GDM1 (cell line): Measurements from ENCODE around the gene NHERF1.

Experiments
- DNase-seq: peaks from one replicate; lab custom pipeline; 2025; lab: John Stamatoyannopoulos, UW

NHERF1 gene

DNA sequence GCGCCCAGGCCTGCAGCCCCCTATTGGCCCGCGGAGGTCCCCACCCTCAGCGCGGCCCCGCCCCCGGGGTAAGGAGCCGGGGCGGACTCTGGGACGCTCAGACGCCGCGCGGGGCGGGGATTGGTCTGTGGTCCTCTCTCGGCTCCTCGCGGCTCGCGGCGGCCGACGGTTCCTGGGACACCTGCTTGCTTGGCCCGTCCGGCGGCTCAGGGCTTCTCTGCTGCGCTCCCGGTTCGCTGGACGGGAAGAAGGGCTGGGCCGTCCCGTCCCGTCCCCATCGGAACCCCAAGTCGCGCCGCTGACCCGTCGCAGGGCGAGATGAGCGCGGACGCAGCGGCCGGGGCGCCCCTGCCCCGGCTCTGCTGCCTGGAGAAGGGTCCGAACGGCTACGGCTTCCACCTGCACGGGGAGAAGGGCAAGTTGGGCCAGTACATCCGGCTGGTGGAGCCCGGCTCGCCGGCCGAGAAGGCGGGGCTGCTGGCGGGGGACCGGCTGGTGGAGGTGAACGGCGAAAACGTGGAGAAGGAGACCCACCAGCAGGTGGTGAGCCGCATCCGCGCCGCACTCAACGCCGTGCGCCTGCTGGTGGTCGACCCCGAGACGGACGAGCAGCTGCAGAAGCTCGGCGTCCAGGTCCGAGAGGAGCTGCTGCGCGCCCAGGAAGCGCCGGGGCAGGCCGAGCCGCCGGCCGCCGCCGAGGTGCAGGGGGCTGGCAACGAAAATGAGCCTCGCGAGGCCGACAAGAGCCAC is at the start of gene NHERF1:
Gene NHERF1, plus strand, starts transcription at position 100 of the 750 bp plus-strand sequence. Its CDS starts 219 bp downstream, at position 319.
- DNase-seq = peak; percentile 91

GRCh38 chr17:74699236-74699635 is 49.2 kb upstream of the NHERF1 start:
- DNase-seq = no peak

- DNase-seq = no peak
Measured at GRCh38 chr17:74702116-74702871, 46.1 kb upstream of the NHERF1 start.

- DNase-seq = no peak
Measured at GRCh38 chr17:74703311-74703710, 45.1 kb upstream of the NHERF1 start.

DNA sequence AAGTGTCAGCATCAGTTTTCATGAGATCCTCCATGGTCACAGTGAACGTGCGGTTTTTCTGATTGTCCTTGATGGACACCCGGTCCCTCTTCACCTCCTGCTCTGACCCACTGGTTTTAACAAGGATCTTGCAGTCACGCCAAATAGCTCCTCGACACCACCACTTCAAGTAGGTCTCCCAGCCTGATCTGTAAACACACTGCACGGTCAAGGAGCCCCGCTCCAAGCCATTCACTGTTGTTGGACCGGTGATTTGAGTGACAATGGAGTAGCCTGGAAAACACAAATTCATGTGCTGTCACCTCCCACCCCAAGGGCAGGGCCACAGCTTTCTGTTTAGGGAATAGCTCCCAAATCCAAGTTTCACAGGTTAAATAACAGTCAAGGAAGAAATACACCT is 43.9 kb upstream of the NHERF1 start:
- no peak for DNase-seq

DNA sequence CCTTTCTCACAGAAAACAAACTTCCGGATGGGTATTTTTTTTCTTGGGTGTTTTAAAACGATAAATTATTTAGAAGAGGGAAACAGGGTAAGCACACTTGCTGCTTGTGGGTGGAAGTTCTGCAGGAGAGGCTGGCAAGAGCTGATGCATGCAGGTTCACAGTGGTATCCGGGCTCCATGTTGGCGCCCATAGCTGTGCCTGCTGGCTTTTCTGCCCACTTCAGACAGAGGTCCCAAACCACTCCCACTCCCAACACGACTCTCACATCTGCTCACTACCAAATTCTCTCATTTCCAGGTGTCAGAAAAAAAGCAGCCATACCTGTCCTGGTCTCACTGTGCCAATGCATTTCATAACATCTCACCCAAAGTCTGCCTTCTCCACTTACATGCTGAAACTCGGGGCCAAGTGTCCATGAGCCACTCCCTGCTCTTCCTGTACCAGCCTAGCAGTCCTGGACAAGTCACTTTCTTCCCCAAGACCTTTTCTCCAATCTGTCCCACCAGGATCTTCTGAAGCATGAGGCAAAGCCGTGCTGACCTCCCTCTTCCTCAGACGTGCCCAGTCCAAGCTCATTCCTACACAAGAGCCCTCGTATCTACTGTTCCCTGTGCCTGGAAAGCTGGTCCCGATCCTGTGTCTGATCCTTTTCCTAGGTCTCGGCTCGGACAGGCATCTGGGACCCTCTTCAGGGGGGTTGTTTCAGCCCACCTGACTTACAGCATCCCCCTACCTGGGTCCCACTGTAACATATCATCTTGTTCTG is 37.2 kb upstream of the NHERF1 start:
- no peak for DNase-seq

GRCh38 chr17:74712301-74712700 is 36.1 kb upstream of the NHERF1 start:
- no peak for DNase-seq

- DNase-seq = peak; percentile 76
Measured at GRCh38 chr17:74712756-74713155, 35.7 kb upstream of the NHERF1 start, which contains the start of gene CD300LF. Gene CD300LF, minus strand, starts transcription at chr17:74712923. Its CDS starts 57 bp downstream, at chr17:74712866.

DNA sequence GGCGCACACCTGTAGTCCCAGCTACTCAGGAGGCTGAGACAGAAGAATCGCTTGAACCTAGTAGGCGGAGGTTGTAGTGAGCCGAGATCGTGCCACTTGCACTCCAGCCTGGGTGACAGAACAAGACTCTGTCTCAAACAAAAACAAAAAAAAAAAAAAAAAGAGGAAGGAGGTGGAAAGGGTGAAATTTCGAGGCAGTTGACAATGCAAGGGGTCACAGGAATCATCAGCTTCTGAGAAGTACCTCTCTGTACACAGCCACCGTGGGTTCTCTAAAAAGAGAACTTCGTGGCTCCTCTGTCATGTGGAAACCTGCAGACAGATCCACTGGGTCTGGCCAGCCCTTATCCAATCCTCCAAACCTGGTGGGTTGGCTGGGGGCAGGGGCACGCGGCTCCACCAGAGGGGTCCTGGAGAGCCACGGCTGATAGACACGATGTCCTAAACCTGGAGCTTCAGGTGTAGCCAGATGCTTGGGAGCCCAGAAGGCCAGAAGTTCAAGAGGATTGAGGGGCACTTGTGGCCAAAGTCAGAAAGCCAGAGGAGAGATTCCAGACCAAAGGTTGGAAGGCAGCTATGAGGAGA is 35.2 kb upstream of the NHERF1 start:
- DNase-seq = peak; percentile 45

DNA sequence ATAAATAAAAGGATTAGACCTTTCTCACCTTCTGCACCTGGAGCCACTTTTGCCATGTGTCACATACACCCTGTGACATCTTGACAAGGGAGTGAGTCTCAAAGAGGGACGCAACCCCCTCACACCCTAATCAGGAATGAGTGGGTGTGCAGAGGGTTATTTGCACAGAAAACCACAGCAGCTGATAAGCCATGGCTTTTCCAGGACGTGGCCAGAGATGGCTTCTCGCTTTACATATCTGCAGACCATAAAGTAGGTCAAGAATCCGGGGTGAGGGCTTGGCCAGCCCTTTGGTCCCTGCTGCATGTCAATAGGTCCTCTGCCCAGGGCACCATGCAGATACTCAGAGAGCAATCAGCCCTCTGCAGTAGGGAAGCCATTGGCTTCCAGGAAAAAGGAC is 33.3 kb upstream of the NHERF1 start:
- no peak for DNase-seq

GRCh38 chr17:74720506-74720905 is 27.9 kb upstream of the NHERF1 start:
- DNase-seq = no peak

DNA sequence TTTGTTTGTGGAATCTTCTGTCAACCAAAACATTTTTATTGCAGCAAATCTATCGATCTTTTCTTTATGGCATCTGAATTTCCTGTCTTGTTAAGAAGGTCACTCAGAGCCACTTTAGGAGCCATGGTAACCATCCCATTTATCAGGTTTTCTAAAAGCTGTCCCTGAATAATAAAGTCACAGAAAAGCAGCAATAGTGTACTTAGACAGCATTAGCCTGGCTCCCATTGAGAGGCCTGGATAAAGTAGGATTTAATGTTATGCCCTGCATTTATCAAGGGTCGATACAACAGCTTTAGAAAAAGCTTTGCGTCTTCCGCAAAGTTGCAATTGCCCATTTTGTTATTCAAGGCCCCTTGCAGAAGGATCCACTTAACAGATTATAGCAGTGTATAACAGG is 25.6 kb upstream of the NHERF1 start:
- no peak for DNase-seq

DNA sequence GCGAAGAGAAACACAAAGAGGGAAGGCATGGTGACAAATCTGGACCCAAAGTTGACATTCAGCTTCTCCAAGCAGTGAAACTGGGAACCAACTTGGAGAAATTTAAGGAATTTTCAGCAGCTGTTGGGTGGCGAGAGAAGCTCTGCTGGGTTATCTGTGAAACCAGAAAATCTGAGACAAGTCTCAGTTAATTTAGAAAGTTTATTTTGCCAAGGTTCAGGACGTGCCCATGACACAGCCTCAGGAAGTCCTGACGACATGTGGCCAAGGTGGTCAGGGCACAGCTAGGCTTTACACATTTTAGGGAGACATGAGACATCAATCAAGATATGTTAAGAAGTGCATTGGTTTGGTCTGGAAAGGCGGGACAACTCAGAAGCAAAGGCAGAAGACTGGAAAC is 24.5 kb upstream of the NHERF1 start:
- DNase-seq = no peak

DNA sequence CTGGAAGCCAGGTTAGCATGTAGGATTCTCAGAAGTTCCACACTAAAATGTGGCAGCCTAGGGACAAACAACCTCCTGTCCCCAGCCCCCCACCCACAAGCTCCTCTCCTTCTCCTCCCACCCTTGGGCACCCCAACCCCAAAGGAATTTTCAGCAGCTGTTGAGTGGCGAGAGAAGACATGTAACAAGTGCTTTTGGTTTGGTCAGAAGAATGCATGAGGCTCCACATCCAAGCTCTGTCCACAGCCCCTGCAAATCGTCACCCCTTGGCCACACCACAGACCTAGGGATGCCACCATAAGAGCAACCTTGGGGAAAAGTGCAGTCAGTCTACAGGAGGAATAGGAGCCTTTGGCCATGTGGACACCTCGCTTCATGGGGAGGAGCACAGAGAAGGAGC is 23.3 kb upstream of the NHERF1 start:
- DNase-seq = no peak

GRCh38 chr17:74728033-74728701 is 20.3 kb upstream of the NHERF1 start:
- DNase-seq = no peak

- no peak for DNase-seq
Measured at GRCh38 chr17:74728702-74729075, 19.7 kb upstream of the NHERF1 start.

GRCh38 chr17:74729368-74729767 is 19.1 kb upstream of the NHERF1 start:
- no peak for DNase-seq

- no peak for DNase-seq
Measured at GRCh38 chr17:74729866-74730265, 18.6 kb upstream of the NHERF1 start.

DNA sequence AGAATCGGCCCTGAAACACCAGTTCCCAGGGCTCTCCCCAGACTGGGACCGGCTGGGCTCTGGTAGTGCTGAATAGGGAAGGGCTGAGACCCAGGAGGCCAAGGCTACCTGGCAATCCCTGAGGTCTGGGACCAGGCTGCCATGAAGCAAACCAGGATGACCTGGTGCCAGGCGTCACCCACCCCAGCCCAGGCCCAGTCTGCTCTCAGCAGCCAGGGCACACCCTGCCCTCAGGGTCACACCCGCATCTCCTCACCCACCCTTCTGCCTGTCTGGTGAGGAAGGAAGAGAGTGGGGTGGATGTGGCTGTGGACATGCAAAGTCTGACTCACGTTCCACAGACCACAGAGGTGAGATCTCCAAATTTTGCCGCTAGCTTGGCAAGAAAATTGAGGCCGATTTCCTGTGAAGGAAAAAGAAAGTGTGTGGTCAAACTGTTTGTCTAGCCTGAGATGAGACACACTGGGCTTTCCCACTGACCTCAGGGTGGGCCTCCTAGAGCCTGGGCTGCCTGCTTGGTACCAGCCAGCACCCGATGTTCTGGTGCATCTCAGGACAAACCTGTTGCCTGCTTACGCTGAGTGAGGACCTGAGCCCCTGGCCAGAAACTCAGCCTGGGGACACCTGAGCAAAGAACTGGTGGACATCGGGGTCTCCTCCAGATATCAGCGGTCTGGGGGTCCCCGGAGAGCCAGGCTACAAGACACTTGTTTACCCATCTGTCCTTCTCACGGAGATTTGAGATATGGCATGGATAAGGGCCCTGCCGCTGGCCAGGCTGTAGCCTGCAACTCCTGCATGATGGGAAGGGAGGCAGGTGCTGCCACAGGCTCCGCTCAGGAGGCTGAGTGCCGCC is 17.7 kb upstream of the NHERF1 start:
- DNase-seq = peak; percentile 60

DNA sequence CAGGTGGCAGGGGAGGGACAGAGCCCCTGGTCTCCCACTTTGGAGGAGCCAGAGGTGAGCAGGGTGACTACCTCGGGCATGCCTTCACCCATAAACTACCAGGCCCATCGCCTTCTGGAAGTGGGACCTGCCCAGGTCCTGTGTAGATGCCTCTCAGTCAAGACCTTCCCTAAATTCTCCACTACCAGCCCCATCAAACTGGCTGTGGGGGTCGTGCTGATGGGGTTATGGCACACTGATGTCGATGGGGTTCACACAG is 17.2 kb upstream of the NHERF1 start:
- DNase-seq = no peak
